Measurements from ENCODE around the gene PFDN4.

The PFDN4 gene

DNA sequence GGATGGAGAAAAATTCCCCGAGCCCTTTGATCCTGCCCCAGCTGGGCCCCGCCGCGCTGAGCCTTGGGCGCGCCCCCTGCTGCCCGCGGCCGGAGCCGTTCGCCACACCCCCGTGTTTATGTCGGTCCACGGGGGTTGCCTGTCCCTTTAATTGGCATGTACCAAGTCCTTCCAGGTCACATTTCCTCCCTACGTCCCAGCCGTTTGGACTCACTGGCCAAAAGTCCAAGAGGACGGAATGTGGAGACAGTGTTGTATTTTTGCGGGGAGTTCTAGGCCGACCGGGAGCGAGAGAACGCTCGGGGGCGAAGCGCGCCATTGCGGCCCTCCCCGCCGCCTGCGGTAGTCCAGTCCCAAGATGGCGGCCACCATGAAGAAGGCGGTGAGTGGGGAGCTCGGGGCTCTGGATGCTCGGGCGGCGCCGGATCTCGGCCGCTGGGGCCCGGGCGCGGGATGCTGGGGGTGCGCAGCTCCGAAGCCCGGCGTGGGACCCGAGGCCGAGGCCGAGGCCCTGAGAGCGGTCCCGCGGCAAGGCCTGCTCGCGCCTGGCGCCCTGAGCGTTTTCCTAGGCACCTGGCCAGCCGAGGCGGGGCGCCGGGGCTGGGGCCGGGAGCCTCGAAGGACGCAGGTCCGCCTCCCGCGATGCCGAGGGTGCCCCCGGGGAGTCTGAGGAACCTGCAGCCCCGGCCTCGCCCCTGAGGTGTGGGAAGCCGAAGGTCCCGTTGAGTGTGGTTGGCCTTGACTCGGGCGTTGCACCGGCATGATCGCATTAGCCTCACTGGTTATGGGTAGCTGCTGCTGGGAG is at the start of gene PFDN4:
Gene PFDN4 (plus strand): TSS at position 345 of the 805 bp plus-strand sequence. CDS start 14 bp downstream, at position 359.
- peak; percentile 96 for DNase-seq (ENCODE audit: low spot score)

DNA sequence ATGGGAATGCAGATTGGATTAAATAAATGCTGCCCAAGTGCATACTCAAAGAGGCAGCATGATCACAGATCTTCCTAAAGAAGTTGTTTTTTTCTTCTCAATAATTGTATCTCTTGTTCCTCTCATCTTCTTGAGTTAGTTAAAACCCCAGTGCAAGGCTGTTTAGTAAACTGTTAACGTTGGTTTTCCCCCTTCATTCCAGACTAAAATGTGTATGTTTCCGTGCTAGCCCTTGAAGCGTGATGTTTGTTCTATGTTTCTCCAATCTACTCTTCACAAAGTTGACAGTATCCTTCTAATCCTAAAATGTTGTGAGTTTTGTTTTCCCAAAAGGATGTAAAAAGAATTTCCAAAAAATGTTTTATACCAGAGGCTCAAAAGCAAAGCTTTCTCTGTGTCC is 49.7 kb upstream of the PFDN4 start:
- DNase-seq (ENCODE audit: low spot score), result no peak

DNA sequence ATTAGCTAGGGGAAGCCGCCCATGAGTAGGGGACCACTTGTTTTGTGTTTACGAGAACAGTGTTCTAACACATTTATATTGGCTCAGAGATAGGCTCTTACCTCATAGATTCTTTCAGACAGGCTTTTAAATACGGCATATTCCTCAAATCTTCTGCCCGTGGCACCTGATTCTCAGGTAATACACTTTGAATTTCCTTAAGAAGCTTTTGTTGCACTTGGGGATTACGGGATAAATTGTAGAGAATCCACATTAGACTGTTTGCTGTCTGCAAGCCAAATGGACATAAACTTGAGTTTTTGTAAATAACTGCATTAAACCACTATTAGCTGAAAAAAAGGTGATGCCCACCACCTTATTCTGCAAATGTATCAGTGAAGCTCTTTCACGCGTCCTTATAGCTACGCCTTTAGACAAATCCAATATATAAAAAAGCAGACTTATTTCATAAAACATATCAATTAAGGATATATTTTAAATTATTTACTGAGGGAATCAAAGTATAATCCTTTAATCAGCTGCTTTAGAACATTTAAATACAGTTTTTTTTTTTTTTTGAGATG is 49.0 kb upstream of the PFDN4 start:
- no peak for DNase-seq (ENCODE audit: low spot score)

DNA sequence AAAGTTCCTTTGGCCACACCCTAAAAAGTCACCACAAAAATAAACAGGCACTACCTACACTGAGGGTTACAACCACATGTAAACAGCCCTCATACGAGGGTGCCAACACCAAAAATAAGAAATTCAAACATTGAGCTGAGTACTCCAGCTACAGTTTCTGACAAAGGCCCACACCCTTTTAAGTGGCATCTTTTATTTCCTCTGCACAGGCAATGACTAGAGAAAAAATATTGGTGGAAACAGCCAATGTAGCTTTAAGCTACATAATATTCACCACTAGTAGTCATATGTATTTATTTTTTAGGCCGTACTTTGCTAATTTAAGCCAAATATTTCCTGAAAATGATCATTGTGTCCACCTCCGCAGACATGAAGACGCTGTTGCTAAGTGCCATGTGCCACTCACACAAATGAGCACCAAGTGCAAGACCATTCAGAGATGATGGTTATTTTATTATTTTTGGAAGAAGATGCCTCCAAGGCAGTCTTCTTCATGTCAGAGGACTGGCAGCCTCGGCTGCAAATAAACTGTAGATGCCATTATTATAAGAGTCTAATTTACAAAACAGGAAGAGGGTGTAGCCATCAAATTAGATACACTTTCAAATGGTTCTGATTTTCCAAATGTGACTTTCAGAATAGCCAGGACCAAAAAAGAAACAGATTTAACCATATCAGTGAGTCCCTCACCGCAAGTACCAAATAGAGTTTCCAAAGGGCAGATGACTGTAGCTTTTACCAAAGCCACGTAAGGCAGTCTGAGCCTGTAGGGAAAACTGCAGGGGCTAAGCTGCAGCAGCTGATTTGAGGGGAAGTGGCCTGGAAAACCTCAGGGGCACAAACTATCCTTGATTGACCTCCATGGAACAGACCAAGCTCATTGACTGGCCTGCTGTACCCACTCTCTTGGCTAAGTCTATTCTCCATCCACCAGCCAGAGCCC is 47.6 kb upstream of the PFDN4 start:
- no peak for DNase-seq (ENCODE audit: low spot score)

DNA sequence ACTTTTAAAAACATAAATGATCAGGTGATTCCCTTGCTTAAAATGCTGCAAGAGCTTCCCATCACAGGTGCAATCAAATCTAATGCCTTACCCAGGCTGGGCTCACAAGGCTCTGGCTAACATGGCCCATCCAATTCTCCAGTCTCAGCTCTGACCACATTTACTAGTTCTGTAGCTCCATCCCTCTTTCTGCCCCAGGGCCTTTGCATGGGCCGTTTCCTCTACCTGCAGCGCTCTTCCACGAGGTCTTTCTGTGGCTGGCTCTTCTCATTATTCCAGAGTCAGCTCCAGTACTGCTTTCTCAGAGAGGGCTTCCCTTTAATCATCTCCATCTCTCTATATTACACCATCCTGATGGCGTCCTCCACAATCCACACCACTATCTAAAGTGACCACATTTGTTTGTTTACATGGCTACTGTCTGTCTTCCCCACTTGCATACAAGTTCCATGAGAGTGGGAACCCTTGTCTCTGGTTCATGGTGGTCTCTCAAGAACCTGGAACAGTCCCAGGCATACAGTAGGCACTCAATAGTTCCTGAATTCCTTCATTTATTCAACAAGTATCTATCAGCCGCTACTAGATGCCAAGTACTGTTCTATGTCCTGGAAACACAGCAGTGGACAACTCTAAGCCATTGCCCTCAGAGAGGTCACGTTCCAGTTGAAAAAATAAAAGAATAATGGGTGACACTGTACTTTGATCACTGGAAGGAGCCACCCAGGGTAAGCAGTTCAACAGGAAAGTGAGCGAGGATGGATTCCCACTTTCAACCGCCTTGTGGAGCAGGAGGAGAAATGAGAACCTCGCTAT is 46.7 kb upstream of the PFDN4 start:
- DNase-seq (ENCODE audit: low spot score), result no peak

DNA sequence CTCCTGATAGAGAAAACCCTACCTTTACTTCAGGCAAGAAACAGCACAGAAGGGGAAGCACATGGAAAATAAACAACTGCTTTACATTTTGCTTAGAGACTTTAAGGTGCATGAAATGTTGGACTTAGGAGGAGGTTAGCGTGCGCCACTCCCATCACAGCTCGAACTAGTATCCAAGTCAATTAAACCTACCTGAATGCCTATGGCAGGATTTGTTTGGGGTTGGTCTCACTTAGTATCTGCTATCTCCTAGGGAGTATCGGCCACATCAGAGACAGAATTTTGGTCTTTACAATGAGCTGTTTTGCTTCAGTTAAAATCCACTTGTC is 46.1 kb upstream of the PFDN4 start:
- DNase-seq (ENCODE audit: low spot score), result no peak

GRCh38 chr20:54162378-54163009 is 45.4 kb upstream of the PFDN4 start:
- no peak for DNase-seq (ENCODE audit: low spot score)

DNA sequence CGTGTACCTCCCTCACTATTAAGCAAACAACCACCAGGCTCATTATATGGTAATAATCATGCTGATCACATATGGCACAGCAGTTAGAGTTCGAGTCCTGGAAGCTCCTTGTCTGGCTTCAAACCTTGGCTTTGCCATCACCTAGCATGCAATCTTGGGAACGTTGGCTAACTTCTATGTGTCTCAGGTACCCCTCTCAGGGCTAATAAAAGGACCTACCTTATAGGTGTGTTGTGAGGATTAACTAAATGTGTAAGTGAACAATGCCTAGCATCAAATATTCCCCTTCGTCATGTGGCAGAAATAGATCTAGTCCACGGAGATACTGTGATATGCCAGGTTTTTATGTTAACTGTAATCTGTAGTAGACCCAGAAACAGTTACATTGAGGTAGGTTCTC is 44.5 kb upstream of the PFDN4 start:
- DNase-seq (ENCODE audit: low spot score), result no peak

DNA sequence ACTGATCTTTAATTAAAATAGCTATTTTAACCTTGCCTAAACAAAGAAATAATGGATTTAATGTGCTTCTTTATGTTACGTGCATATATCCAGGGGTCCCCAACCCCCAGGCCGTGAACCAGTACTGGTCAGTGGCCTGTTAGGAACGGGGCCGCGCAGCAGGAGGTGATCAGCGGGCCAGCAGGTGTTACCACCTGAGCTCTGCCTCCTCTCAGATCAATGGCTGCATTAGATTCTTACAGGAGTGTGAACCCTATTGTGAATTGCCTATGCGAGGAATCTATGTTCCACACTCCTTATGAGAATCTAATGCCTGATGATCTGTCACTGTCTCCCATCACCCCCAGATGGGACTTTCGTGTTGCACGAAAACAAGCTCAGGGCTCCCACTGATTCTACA is 42.9 kb upstream of the PFDN4 start:
- DNase-seq (ENCODE audit: low spot score), result no peak

DNA sequence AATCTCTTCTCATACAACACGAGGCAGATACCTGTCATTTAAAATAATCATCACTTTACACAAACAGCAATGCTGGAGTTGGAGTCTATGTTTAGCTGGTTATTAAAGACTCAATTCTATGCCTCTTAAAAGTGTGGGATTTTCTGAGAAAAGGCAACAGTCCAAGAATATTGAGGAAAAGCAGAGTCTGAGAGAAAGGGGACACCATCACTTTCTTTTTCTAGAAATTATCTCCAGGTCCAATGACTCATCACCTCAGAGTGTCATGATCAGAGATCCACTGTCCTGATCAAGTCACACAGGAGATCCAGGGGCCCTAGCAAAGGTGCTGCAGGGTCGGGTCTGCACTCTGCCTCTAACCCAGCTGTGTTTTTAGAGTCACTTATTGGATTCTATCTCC is 42.1 kb upstream of the PFDN4 start:
- no peak for DNase-seq (ENCODE audit: low spot score)

- no peak for DNase-seq (ENCODE audit: low spot score)
Measured at GRCh38 chr20:54166987-54167662, 40.8 kb upstream of the PFDN4 start.

GRCh38 chr20:54167909-54168872 is 39.7 kb upstream of the PFDN4 start:
- no peak for DNase-seq (ENCODE audit: low spot score)

GRCh38 chr20:54168961-54169862 is 38.7 kb upstream of the PFDN4 start:
- DNase-seq (ENCODE audit: low spot score), result no peak

DNA sequence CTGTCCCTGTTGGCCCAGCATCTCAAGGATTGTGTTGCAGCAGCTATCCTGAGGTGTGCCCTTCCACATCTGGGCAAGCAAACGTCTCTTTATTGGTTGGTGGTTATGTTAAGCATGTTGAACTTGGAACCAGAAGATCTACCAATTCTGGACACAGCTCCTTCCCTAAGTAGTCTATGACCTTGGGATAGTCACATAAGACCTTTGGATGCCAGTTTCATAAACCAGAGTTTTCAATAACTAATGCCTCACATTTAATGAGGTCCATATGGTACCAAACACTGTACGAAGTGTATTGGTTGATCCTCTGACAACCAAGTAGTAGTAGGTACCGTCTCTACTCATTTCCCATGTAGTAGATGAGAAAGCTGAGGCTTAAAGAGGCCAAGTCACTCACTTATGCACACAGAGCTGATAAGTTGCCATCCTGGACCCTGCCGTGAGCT is 37.8 kb upstream of the PFDN4 start:
- DNase-seq (ENCODE audit: low spot score), result no peak

DNA sequence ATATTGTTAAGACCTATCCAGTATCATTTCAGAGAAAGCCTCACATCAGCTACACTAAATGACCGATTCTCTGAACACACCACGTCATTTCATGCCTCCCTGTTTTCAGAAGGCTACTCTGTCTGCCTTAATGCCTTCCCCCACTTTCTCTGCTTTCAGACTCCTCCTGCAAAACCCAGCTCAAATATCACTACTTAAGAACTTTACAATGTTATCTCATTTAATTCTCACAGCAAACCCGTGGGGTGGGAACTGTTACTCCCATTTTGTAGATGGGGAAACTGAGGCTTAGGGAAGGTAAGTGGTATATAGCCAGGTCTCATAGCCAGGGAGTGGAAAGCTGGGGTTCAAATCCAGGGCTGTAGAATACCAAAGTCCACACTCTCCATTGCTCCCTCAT is 36.9 kb upstream of the PFDN4 start:
- no peak for DNase-seq (ENCODE audit: low spot score)

- no peak for DNase-seq (ENCODE audit: low spot score)
Measured at GRCh38 chr20:54172532-54172855, 35.4 kb upstream of the PFDN4 start.

DNA sequence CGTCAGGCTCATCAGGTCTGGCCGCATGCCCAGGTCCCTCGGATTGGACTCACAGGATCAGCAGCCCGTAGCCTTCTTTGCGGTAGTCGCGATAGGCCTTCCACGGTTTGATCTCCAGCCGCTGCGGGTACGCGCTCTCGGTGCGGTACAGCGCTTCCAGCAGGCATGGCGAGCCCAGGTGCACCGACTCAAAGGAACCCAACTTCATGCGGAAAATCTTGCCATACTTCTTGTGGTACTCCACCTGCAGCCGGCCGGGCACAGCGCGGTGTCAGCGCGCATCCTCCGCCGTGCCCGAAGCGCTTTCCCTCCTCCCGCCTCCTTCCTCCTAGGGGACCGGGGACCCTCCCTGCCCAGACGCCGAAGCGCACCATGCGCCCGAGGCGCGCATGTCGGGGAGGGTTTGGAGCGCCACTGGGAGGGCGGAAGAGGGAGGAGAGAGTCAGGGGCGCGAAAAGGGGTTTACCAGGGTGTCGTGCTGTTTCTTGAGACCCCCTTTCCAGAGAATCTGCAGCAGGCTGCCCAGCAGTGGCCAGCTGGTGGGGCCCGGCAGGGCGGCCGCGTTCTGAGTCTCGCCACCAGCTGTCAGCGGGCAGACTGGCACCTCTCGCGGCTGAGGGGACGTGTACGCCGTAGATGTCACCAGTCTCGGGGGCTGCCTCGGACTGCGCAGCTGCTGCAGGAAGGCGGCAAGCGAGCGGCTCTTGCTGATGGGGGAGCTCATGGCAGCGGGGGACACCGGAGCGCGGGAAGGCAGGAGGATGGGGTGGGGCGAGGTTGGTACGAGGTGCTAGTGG is 34.8 kb upstream of the PFDN4 start:
- no peak for DNase-seq (ENCODE audit: low spot score)
